GM12865 (cell line): Measurements from ENCODE around the gene LRRN2.

Source experiments
- DNase-seq: peaks from one replicate; pipeline ENCODE4 v3.0.0; 2010; ENCODE audit warnings: low read depth
- H3K4me3 ChIP-seq: 2 replicates; pipeline ENCODE4 v1.5.1; 2011; ENCODE audit warnings: mild to moderate bottlenecking, low read depth, low read length, control low read depth
- TF ChIP-seq, protein P1 (sequence below): IDR thresholded peaks from 2 replicates; pipeline ENCODE4 v1.5.1; 2011; ENCODE audit warnings: low read length, control low read depth, low read depth, inconsistent platforms; ENCODE audit not compliant: insufficient read depth; ENCODE audit errors: missing control alignments

The LRRN2 gene

DNA sequence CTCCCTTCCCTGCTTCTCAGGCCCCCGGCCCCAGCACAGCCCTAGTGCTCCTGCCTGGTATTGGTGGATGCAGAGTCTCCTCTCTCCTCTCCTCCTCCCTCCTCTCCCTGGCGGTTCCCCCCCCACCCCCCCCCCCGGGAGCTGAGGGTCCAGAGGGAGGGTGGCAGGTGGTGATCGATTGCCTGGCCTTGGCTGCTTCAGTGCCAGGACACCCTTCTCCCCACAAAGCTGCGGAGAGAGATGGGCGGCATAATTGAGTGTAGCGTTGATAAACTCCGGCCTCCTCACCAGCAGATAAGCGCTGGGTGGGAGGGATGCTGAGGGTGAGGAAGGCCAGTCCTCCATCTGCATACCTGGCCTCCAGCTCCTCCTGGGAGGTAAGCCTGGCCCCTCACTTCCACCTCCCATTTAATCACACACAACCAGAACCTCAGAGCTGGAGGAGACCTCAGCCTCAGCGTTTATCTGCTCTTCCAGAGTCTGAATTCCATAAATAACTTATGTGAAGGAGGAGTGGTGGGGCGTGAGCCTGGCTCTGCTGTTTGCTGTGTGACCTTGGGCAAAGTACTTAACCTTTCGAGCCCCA is 60.8 kb downstream of the LRRN2 start:
- TF ChIP-seq, protein P1, sequence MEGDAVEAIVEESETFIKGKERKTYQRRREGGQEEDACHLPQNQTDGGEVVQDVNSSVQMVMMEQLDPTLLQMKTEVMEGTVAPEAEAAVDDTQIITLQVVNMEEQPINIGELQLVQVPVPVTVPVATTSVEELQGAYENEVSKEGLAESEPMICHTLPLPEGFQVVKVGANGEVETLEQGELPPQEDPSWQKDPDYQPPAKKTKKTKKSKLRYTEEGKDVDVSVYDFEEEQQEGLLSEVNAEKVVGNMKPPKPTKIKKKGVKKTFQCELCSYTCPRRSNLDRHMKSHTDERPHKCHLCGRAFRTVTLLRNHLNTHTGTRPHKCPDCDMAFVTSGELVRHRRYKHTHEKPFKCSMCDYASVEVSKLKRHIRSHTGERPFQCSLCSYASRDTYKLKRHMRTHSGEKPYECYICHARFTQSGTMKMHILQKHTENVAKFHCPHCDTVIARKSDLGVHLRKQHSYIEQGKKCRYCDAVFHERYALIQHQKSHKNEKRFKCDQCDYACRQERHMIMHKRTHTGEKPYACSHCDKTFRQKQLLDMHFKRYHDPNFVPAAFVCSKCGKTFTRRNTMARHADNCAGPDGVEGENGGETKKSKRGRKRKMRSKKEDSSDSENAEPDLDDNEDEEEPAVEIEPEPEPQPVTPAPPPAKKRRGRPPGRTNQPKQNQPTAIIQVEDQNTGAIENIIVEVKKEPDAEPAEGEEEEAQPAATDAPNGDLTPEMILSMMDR: no peak
- no peak overlapping the region for H3K4me3 ChIP-seq
- DNase-seq: no peak

DNA sequence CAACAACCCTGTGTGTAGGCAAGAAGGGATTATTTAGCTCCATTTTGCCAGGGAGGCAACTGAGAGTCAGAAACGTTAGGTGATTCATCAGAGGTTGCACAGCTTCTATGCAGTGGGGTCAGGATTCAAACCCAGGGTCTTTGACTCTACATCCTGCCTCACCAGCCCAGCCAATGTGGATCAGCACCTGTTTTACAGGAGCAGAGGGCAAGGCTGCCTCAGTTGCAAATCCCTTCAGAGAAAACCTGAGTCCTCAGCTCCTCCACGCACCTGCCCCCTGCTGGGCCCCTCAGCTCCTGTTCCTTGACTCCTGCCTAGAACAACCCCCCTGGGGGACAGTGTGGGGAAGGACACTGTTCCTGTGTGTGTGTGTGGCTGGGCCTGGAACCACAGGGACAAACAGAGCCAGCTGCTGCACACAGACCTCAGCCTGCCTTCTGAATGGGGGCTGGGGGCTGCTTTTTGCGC is 61.6 kb downstream of the LRRN2 start:
- TF ChIP-seq, protein P1: peak; percentile 23
- DNase-seq: peak; percentile 33
- no peak overlapping the region for H3K4me3 ChIP-seq

GRCh38 chr1:204623365-204623893 is 62.1 kb downstream of the LRRN2 start:
- H3K4me3 ChIP-seq: no peak overlapping the region
- TF ChIP-seq, protein P1: no peak
- DNase-seq: no peak

DNA sequence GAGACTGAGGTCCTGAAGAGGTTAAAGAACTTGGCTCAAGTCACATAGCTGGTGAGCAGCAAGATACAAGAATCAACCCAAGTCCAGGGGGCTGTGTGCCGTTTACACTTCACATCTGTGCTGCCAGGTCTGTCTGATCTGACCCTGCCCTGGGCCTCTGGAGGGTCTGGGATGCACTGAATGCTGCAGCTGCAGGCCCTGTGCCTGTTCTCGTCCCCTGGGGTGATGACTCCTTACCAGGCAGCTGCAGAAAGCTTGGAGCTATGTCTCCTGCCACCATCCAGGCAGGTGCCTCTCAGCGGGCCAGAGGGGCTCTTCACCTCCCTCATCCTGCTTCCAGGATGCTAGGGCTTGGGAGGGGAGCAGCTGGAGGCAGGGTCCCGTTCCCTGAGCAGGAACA is 63.5 kb downstream of the LRRN2 start:
- no peak overlapping the region for H3K4me3 ChIP-seq
- TF ChIP-seq, protein P1: no peak
- DNase-seq: no peak

- TF ChIP-seq, protein P1: no peak
- no peak for DNase-seq
- H3K4me3 ChIP-seq: no peak overlapping the region
These were observed 64.1 kb downstream of the LRRN2 start for GRCh38 chr1:204621396-204621795.

DNA sequence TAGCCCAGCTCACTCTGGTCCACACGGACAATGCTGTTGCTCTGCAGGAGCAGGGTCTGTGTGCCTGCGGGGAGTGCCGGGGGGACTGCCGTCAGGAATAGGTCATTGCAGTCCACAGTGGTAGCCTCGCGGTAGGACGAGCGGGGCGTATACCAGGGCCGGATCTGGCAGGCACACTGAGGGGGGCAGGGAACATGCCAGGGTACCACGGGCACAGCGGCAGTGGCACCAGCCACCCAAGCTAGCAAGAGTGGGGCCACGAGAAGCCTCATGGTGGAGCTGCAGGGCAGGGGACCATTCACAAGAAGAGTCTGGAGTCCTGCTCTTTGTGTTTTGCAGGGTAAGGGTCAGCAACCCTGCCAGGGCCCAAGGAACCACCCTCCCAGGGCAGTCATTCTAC is 65.8 kb downstream of the LRRN2 start:
- TF ChIP-seq, protein P1: peak; percentile 3
- DNase-seq: no peak
- no peak overlapping the region for H3K4me3 ChIP-seq
